Endothelial cell of hepatic sinusoid (primary cell): Measurements from ENCODE around the gene RPF1.
"Not testable (repeated sequence)": the region's sequence is repeated elsewhere in the genome, so short reads cannot be mapped to it uniquely, and the experiment has no call there.

ENCODE experiments used
- in situ Hi-C: cut with HindIII; loops from 2 replicates; pipeline ENCODE4 v1.10.0; 2017; ENCODE audit warnings: low sequenced_read_pairs

RPF1 gene

DNA sequence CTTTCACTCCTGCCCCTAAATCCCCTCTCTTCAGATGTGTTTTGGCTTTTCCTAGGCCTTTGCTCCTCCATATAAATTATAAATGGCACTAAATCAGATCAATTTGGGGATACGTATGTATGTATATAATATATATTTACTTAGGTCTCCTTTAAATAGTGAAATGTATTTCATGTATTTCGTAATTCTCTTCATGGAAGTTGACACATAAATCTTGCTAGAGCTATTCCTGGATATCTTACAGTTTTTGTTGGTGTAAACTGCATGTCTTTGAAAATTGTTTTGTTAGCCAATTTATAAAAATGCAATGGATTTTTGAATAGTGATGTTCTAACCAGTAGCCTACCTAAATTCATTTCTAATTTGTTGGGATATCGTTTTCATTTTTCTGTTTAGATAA, 9.0 kb downstream of the RPF1 start:
- in situ Hi-C loops: no loop called here

DNA sequence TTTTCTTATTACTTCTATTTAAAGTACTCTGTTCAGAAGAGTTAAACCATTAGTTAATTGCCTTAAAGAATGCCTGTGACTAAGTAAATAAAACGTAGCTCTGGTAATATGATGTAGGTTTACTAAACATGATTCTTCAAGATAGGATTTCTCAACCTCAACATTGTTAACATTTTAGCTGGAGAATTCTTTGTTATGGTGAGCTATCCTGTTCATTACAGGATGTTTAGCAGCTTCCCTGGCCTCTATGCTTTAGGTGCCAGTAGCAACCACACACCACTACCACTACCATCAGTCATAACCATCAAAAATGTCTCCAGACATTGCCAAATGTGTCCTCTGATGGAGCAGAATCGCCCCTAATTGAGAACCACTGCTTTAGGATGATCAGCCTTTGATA, 10.7 kb downstream of the RPF1 start:
- in situ Hi-C loops: no loop called here

DNA sequence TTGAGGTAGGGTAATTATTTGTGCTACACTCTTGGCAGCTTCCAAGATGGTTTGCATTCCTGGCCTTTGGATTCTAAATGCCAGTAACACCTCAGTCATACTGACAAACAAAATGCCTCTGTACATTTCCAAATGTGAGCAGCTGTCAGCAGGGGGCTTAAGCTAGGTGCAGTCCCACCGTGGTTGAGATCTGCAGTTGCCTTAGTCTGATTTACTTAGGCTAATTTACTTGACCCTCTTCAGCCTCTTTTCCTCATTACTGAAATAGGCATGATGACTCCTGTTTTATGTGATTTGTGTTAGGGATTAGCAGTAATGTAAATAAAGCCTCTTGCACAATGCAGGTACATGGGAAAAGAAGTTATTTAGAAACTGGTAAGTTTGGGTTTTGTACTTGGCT, 13.7 kb downstream of the RPF1 start:
- in situ Hi-C loops: no loop called here

DNA sequence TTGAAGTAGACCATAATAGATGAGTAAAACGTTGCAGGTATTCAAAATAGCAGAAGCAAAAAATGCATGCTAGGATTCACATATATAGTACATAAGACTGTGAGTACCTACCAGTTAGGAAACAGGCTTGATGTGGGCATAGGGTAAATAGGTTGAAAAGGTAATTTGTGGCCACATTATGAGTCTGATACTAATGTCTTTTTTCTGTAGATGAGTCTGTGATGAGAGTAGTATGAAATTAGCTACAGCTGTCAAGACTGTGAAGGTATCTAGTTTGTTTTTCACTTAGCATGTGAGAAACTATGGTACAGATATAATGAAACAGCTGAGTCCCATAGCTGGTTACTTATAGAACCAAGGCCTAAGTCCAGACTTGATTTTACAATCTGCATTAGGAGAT, 14.7 kb downstream of the RPF1 start:
- in situ Hi-C loops: no loop called here

DNA sequence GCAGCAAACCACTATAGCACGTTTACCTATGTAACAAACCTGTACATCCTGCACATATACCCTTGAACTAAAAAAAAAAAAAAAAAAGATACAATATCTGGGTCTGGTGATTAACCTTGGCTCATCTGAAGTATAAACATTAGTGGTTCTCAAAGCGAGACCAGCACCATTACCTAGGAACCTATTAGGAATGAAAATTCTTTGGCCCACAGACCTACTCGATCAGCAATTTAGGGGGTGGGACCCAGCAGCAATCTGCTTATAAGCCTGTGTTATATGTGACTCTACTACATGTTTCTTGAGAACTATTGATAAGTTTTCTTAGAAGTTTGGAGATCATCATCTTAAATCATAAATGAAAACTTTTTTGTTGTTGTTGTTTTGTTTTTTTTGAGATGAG, 17.4 kb downstream of the RPF1 start:
- in situ Hi-C loops: no loop called here

DNA sequence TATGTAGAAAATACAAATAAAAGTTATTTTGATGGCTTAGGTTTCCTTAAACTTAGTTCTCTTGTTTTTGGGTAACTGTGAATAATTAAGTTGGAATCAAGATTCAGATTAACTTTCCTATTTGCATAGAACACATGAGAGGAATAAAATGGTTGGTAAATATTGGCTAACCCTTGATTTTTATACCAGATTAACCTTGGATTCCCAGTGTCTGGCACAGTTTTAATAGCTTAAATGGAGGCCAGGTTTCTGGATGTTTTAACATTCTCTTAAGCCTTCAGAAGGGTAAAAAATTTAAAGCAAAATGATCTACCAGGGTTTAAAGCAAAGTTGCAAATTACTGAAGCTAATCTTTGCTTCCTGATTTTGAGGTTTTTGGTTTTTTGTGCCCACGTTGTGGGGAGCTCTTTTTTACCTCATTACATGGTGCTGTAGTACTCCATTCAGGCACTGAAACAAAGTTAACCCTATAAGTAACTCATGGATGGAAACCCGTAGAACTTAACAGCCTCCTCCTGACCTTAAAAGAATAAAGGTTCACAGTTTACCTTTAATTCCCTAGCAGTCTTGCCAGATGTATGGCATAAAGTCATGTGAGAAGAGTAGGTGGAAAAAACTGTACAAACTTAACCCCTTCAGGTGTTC, 18.7 kb downstream of the RPF1 start:
- in situ Hi-C loops: no loop called here

DNA sequence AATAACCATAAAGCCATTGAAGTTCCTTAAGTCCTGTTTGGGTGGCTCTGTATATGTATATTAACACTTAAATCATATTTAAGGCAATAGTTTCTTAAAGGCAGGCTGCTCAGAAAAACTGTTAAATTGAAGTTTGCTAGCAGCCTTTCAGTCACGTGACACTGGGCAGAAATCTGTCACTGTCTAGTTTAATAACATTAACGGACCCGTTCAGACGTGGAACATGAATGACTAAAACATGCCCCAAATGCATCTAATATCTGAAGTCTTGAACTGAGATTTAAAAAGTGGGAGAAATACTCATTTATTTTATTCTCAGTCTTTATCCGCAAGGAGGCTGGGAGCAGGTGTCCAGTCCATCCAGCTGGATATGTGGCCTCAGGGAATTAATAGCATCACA, 23.9 kb downstream of the RPF1 start:
- in situ Hi-C loops: no loop called here

DNA sequence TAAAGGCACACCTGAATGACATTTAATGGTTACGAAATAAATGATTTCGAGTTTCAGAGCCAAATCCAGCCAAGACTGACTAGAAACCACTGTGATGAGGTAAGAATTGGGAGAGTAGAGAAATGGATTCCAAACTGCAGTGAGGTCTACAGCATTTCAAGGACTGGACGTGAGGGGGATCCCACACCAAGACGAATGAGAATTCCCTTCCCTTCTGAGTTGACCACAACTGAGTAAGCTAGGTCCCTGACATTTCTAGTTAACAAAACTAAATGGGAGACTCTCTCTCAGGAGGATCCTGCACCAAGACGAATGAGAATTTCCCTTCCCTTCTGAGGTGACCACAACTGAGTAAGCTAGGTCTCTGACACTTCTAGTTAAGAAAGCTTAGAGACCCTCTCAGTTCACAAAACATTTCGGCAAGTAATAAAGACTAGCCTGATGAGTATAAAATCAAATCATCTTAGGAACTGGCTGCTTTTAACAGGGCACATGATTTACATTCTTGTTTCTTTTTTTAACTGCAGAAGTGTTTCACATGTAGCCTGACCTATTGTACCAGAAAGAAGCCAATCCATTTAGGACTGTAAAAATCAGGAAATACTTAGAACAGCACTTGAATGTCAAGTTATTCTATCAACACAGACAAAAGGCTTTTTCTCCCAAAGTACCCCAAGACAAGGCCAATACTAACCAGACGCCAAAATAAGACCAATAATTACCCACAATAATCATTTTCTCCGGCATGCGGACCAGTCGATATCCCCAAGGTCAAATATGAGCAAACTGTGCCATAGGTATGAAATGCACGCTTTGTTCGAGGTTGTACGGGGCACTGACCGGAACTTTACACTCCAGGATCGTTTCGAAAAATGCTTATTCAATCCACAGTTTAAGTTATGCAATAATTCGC, 25.8 kb downstream of the RPF1 start:
- in situ Hi-C loops: no loop called here

DNA sequence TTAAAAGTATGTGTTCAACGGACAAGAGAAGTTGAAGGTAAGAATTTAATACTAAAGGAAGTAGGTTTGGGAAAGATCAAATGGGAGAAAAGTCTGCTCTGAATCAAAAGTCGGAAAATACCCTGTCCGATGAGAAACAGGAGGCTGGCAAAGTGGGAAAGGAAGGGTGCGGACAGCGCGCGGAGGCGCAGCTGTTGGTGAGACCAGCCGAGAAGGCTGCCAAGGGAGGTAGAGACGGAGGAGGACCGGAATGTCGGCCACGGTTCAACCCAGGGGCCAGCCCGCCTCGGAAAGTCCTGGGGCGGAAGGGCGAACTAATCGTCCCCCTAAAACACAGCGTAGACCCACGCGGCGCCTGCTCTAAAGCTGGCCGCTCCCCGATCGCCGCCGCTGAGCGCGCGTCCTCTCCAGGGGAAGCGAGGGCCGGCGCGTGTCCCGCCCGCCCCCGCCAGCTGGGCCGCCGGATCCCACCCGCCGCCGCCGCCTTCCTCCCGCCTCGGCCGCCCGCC, 26.5 kb downstream of the RPF1 start:
- in situ Hi-C loops: no loop called here

DNA sequence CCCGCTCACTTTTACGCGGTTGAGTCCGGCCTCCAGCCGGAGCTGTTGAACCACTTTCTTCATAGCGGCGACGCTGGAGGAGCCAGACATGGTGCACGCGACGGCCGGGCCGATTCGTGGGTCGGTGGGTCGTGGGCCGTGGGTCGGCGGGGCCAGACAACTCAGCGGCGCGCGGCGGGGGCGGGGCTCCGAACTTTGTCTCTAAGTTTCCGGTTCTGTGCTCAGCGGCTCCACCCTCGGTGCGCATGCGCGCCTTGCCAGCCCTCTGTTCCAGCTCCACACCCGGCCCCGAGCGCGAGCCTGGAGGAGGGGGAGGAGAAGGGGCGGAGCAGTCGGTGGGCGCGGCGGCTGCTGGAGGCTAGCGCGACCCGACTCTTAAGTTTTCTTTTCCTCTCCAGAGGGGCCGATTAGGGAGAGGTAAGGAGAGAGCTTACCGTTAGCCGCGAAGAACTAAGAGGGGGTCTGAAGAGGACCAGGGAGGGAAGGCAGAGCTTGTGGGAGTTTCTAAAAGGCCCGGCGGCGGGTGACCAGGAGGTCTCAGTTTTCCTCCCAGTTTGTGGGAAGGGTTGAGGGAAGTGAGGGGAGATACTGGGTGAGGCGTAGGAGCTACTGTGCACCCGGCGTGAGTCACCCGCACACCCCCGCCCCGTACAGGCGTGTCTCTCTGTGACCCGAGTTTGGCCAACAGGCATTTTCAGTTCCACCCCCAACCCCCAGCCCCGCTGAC, 27.1 kb downstream of the RPF1 start, which contains the start of the genes GNG5 and SPATA1:
Gene GNG5 (minus strand): TSS at position 580 of the 727 bp plus-strand sequence. CDS start 490 bp downstream, at position 90.
Gene SPATA1 (plus strand): TSS at position 385 of the 727 bp plus-strand sequence. CDS start 9,974 bp downstream, outside the sequence.
- in situ Hi-C loops: no loop called here

DNA sequence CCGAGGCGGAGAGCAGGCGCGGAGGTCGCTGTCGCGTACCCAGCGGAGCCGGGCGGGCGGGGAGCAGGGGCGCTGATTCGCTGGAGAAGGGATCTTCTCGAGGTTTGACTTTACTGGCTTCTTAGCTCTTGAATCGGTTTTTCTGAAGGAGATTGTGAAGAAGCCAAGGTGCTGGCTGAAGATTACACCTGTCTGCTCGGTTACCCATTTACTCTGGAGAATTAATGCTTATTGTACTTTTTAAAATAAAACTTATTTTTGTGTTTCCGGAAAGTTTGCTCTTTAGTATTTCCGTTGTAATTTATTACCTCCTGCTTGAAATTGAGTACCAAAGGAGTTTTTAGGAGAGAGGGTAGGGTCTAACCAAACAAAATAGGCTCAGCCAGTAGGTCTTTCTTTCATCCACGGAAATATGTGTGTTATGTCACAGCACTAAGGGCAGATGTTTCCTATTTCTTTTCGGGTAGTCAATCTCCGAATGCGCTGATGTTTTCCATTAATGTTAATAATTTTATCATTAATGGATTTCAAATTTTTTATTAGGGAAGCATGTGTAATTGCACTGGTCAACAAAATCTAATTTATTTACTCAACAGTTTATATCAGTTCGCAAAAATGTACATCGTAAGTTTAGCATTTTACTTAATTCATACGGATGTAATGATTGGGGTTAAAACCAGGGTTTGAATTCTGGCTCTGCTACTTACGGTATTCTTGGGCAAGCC, 27.8 kb downstream of the RPF1 start:
- in situ Hi-C loops: no loop called here

DNA sequence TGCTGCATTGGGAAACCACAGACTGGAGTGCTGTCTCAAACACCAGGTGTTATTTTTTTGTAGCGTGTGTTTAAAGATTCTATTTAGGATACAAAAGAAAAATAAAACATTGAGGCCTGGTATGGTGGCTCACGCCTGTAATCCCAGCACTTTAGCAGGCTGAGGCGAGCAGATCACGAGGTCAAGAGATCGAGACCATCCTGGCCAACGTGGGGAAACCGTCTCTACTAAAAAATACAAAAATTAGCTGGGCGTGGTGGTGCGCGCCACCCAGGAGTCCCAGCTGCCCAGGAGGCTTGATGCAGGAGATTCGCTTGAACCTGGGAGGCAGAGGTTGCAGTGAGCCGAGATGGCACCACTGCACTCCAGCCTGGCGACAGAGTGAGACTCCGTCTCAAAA, 28.8 kb downstream of the RPF1 start:
- in situ Hi-C loops: not testable (repeated sequence)

DNA sequence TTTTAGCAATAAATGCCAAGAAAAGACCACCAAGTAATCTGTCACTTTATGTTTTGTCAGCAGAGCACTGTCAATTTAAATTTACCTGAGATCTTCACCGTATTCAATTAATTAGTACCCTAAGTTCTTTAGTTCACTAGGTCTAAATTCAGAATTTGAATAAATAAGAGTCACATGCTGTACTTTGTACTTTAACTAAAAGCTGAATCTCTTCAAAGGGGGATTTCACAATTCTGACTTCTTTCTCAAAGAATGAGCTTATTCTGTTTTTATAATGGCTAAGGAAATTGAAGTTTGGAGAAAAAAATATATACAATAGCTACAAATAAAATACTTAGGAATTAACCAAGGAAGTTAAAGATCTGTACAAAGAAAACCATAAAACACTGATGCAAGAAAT, 29.4 kb downstream of the RPF1 start:
- in situ Hi-C loops: no loop called here

DNA sequence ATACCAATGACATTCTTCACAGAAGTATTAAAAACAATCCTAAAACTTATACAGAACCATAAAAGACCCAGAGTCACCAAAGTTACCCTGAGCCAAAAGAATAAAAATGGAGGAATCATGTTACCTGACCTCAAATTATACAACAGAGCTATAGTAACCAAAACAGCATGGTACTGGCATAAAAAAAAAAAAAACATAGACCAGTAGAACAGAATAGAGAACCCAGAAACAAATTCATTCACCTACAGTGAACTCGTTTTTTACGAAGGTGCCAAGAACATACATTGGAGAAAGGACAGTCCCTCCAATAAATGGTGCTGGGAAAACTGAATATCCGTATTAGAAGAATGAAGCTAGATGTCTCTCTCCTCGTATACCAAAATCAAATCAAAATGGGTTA, 30.0 kb downstream of the RPF1 start:
- in situ Hi-C loops: no loop called here

DNA sequence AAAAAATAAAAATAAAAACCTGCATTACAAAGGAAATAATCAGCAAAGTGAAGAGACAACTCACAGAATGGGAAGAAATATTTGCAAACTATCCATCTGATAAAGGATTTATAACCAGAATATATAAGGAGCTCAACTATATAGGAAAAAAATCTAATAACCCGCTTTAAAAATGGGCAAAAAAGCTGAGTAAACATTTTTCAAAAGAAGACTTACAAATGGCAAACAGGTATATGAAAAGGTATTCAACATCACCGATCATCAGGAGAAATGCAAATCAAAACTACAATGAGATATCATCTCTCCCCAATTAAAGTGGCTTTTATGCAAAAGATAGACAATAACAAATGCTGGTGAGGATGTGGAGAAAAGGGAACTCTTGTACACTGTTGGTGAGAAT, 31.1 kb downstream of the RPF1 start:
- in situ Hi-C loops: no loop called here

DNA sequence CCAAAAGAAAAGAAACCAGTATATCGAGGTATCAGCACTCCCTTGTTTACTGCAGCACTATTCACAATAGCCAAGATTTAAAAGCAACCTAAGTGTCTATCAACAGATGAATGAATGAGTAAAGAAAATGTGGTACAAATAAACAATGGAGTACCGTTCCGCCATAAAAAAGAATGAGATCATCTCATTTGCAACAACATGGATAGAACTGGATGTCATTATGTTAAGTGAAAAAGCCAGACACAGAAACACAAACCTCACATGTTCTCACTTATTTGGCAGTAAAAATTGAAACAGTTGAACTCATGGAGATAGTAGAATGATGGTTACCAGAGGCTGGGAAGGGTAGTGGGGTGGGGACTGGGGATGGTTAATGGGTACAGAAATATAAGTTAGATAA, 31.6 kb downstream of the RPF1 start:
- in situ Hi-C loops: no loop called here

DNA sequence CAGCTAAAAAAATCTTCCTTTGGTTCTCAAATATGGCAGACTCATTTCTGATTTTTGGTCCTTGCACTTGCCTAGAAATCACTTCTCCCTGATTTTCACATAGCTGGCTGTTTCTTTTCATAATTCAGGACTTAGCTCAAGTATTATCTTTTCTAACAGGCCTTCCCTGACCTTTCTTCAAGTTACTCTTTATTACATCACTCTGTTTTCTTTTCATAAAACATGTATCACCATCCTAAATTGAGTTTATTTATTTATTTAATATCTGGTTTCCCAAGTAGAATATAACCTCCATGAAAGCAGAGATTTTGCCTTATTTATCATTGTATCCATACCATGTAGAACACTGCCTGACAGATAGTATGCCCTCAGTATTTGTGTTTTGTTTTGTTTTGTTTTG, 45.5 kb downstream of the RPF1 start:
- in situ Hi-C loops: no loop called here

DNA sequence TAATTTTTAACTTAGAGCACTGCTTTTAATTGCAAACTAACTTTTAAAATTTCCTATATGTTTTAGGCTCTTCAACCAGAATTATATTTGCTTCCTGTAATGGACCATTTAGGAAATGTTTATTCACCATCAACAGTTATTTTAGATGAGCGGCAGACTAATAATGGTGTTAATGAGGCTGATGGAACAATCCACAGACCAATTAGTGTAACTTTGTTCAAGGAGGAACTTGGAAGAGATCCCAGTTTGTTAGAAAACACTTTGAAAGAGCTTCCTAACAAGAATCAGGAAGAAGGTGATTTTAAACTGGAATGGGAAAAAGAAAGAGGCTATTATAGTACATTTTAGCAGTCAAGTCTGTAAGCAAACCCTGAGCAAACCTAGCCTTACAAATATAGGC, 46.7 kb downstream of the RPF1 start:
- in situ Hi-C loops: no loop called here

DNA sequence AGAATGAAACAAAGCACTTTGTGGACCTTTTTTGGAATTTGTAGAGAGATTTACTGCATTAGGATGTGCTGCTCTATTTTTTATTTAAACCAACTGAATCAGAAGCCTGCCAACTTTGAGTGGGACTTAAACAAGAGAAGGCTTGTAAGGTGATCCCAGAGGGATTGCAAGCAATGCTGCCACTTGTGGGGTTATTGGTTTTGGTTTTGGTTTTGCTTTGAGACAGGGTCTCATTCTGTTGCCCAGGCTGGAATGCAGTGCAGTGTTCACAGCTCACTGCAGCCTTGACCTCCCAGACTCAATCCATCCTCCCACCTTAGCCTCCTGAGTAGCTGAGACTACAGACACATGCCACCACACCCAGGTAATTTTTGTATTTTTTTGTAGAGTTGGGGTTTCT, 59.5 kb downstream of the RPF1 start:
- in situ Hi-C loops: no loop called here

DNA sequence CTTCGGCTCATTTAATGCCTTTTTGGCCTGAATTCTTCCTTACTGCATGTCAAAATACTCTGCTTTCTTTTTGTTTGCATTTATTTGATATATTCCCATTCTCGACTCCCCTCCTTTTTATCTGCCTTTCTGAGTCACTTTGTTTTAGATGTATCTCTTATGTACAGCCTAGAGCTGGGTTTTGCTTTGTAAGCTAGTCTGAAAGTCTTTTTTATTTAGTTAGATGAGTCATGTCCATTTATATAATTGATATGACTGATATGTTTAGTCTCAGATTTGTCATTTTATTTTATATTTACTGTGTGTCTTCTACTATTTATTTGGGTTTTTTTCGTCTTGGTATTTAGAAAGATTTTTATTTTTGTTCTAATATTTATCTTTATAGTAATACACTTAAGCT, 60.9 kb downstream of the RPF1 start:
- in situ Hi-C loops: no loop called here

DNA sequence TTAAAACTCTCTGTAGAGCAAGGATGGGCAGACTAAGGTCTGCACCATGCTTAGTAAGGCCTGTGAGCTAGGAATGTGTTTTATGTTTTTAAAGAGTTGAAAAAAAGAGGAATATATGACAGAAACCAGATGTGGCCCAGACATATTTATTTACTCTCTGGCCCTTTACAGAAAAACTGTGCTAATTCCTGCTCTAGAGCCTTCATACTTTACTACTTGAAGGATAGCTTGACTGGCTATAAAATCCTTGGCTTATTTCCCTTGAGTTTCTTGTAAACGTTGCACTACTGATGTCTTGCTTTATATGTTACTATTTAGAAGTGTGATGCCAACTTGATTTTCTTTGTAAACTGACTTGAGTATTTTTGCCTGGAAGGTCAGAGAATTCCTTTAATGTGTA, 61.7 kb downstream of the RPF1 start:
- in situ Hi-C loops: no loop called here
